D721Med (cell line): ENCODE measurements around the gene NEU4.
"Not testable (repeated sequence)": the region's sequence is repeated elsewhere in the genome, so short reads cannot be mapped to it uniquely, and the experiment has no call there.

Experiments
- DNase-seq: peaks from one replicate; pipeline ENCODE4 v3.0.0; 2011; ENCODE audit warnings: low spot score; ENCODE audit not compliant: insufficient read length
- FAIRE-seq: peaks from 2 replicates; lab custom pipeline; 2011; peaks lifted over from hg19 to GRCh38; lab: Jason Lieb, UNC
- CTCF ChIP-seq: IDR thresholded peaks from 2 replicates; pipeline ENCODE4 v1.5.1; 2012; ENCODE audit warnings: mild to moderate bottlenecking, control low read depth; ENCODE audit not compliant: insufficient read depth; ENCODE audit errors: missing control alignments

NEU4 gene

GRCh38 chr2:241776336-241777169, 32.4 kb upstream of the NEU4 start, which contains the start of gene GAL3ST2:
GAL3ST2 (plus strand) TSS chr2:241776822; CDS start chr2:241776956, 134 bp downstream.
- DNase-seq: peak; percentile 11
- no peak for TF ChIP-seq CTCF
- FAIRE-seq: no peak

GRCh38 chr2:241777170-241777685, 31.8 kb upstream of the NEU4 start:
- FAIRE-seq: no peak
- no peak for TF ChIP-seq CTCF
- DNase-seq: peak; percentile 11

GRCh38 chr2:241777686-241778627, 31.0 kb upstream of the NEU4 start:
- FAIRE-seq (no peak), DNase-seq (no peak)
- no peak for TF ChIP-seq CTCF

- no peak for TF ChIP-seq CTCF
- FAIRE-seq (no peak), DNase-seq (no peak)
Measured at GRCh38 chr2:241780939-241781569, 27.9 kb upstream of the NEU4 start.

- not testable (repeated sequence) for FAIRE-seq, DNase-seq
Measured at GRCh38 chr2:241782053-241782452, 26.9 kb upstream of the NEU4 start.

- DNase-seq: no peak
- no peak for TF ChIP-seq CTCF
- no peak for FAIRE-seq
Measured at GRCh38 chr2:241788135-241788534, 20.9 kb upstream of the NEU4 start.

GRCh38 chr2:241788572-241788971, 20.4 kb upstream of the NEU4 start:
- no peak for TF ChIP-seq CTCF
- DNase-seq (no peak), FAIRE-seq (no peak)

- FAIRE-seq, DNase-seq: not testable (repeated sequence)
Measured at GRCh38 chr2:241791385-241791784, 17.6 kb upstream of the NEU4 start.
